Psoas muscle (tissue), 8 donors: Measurements from ENCODE around the gene GPR143. TPM values are rescaled to one million over a fixed set of nuclear protein-coding genes. Genes with fewer than 3 reads are reported as not detected.

Experiments used
- ATAC-seq, 4 donors: fragments of 200-7000 bp; cut with Tn5 transposase; one replicate each; pipeline ENCODE4 v1.9.1; 2020; ENCODE audit warnings: moderate library complexity in 3 of 4, mild to moderate bottlenecking in 2 of 4
- DNase-seq, 2 donors: peaks; one replicate each; pipeline ENCODE4 v3.0.0-alpha.2; 2020
- H3K27ac ChIP-seq: fragments of 200-600 bp; one replicate; pipeline ENCODE4 v1.8.0; 2022
- H3K27me3 ChIP-seq, 3 donors: fragments of 200-600 bp in 1 of 3; one replicate each; pipeline versions ENCODE4 v1.6.1 to v1.8.0; 2013 to 2022; ENCODE audit warnings: low read length in 2 of 3, mild to moderate bottlenecking in 2 of 3, moderate library complexity in 1 of 3; ENCODE audit not compliant: insufficient read depth in 3 of 3
- H3K36me3 ChIP-seq, 2 donors: fragments of 200-600 bp in 1 of 2; one replicate each; pipeline versions ENCODE4 v1.6.1 to v1.8.0; 2013 to 2022; ENCODE audit warnings: low read depth in 1 of 2, mild to moderate bottlenecking in 1 of 2, moderate library complexity in 1 of 2; ENCODE audit not compliant: insufficient read depth in 1 of 2
- H3K4me1 ChIP-seq: fragments of 200-600 bp; one replicate; pipeline ENCODE4 v1.8.0; 2022
- H3K4me3 ChIP-seq: fragments of 200-600 bp; one replicate; pipeline ENCODE4 v1.8.0; 2022; ENCODE audit warnings: mild to moderate bottlenecking
- H3K9me3 ChIP-seq: fragments of 200-600 bp; one replicate; pipeline ENCODE4 v1.8.0; 2022
- WGBS, 3 donors: extraction: QIAGEN DNeasy Blood & Tissue Kit; methylation state at CpG; one replicate each; pipeline versions ENCODE4 v1.1.6 to v1.1.7; 2013; 5-methylcytosine and 5-hydroxymethylcytosine counted together
- intact Hi-C, 2 donors: fragments of 100-400 bp; cut with DNase I; formaldehyde crosslinking; loops; one replicate each; pipeline versions ENCODE4 v1.11.0 to v1.14.2; 2022
- polyA plus RNA-seq, 3 donors: library from polyadenylated mRNA; stranded (reverse); fragments of 200-250 nt; gene quantifications; one replicate each; pipeline ENCODE4 v1.2.3, GENCODE V29; 2013
- total RNA-seq, 4 donors: library from RNA; stranded (reverse); fragmentation: NEBNext Ultra II Directional in 2 of 4; extraction: Animal tissue kit (Norgen Biotek cat#: 25700) in 2 of 4; gene quantifications; one replicate each; pipeline versions ENCODE4 v1.2.1 to v1.2.4, GENCODE V29; 2021 to 2023
- TF ChIP-seq, protein P1 (sequence below): fragments of 200-600 bp; IDR thresholded peaks from one replicate; pipeline ENCODE4 v1.8.0; 2022; ENCODE audit warnings: antibody characterized with exemption
- donor health status: healthy with polysubstance abuse.
- donor health status: DM: no; HTN: no; CAD: no; lungs with moderate emphysema.
- donor health status: Bipolar disorder and iron deficiency.
- donor health status: healthy.
- donor health status: DM: yes; HTN: yes; CAD: no.
- donor health status: DM: no; HTN: no; CAD: no.
- donor health status: DM: no; HTN: no; CAD: no.
- donor health status: DM: yes; HTN: yes; CAD: no.

GPR143 gene
- total and polyA plus RNA-seq, 7 donors: 0.03 TPM; not detected in 6

GRCh38 chrX:9698576-9698975 lies 67.1 kb downstream of the GPR143 start:
- Histone ChIP-seq H3K27ac (no peak overlapping the region), H3K4me3 (no peak overlapping the region), H3K9me3 (no peaks in the 10 kb centered on the region), H3K4me1 (peaks cover 5% of the 10 kb centered on the region), H3K36me3 (peaks cover 0 to 9% of the 10 kb centered on the region in 2 donors), H3K27me3 (no peaks in the 10 kb centered on the region)
- DNase-seq (no peak), ATAC-seq (no peak)
- intact Hi-C loops: no loop called here
- 80 to 84% (median 83%) methylated on average over 10 to 12 of the region's 12 CpGs for WGBS, 3 donors
- TF ChIP-seq, protein P1, sequence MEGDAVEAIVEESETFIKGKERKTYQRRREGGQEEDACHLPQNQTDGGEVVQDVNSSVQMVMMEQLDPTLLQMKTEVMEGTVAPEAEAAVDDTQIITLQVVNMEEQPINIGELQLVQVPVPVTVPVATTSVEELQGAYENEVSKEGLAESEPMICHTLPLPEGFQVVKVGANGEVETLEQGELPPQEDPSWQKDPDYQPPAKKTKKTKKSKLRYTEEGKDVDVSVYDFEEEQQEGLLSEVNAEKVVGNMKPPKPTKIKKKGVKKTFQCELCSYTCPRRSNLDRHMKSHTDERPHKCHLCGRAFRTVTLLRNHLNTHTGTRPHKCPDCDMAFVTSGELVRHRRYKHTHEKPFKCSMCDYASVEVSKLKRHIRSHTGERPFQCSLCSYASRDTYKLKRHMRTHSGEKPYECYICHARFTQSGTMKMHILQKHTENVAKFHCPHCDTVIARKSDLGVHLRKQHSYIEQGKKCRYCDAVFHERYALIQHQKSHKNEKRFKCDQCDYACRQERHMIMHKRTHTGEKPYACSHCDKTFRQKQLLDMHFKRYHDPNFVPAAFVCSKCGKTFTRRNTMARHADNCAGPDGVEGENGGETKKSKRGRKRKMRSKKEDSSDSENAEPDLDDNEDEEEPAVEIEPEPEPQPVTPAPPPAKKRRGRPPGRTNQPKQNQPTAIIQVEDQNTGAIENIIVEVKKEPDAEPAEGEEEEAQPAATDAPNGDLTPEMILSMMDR: no peak

DNA sequence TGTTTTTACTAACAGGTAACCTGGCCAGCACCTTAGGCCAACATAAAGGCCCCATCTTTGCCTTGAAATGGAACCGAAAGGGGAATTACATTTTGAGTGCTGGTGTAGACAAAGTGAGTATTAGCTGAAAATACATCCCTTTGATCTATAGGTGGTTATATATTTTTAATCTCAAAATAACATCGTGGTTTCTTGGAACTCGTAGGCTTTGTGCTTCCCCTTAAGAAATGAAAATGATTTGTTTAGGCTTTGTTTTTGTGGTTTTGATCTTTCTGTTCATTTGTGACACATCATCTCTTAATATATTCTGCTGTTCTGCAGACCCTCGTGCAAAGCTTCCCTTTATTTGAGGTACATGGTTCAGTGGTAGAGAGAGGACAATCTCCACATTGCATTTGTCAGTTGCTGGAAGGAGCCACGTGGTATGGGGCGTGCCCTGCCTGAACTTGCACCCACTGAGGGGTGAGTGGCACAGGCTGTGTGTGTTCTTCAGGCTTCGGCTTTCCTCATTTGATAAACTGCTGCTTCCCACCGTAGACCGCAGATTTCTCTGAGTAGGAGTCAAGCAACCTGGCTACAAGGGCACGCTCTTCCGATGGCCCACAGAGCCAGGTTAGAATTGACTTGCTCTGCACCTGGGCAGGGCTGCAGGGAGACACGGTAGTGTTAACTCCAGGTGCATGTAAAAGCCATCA lies 72.2 kb downstream of the GPR143 start:
- Histone ChIP-seq H3K27me3 (no peaks in the 10 kb centered on the region), H3K4me3 (no peak overlapping the region), H3K36me3 (peaks cover 0 to 40% of the 10 kb centered on the region in 2 donors), H3K27ac (no peak overlapping the region), H3K4me1 (peaks cover 5% of the 10 kb centered on the region), H3K9me3 (no peaks in the 10 kb centered on the region)
- TF ChIP-seq, protein P1: no peak
- DNase-seq (no peak), ATAC-seq (no peak)
- intact Hi-C loops: no loop called here
- WGBS, 3 donors: 86 to 94% (median 94%) methylated on average over 12 of the region's 12 CpGs

DNA sequence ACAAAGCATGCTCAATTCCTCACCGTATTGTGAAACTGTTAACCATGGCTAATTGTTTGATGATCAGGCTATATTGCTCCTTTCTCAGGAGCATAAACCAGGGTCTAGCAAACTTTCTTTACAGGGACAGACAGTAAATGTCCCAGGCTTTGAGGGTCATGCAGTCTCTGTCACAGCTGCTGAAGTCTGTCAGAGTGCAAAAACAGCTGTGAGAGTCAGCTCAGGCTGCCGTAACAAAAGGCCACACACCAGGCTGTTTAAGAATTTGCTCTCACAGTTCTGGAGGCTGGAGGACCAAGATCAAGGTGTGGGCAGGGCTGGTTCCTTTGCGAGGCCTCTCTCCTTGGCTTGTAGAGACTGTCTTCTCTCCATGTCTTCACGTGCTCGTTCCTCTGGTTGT lies 75.6 kb downstream of the GPR143 start:
- DNase-seq (no peak), ATAC-seq (no peak)
- Histone ChIP-seq H3K4me1 (peaks cover 2% of the 10 kb centered on the region), H3K4me3 (no peak overlapping the region), H3K36me3 (peaks cover 0 to 48% of the 10 kb centered on the region in 2 donors), H3K9me3 (no peaks in the 10 kb centered on the region), H3K27me3 (no peaks in the 10 kb centered on the region), H3K27ac (no peak overlapping the region)
- WGBS, 3 donors: 59 to 77% (median 76%) methylated on average over 4 to 5 of the region's 5 CpGs
- TF ChIP-seq, protein P1: no peak
- intact Hi-C loops: no loop called here

GRCh38 chrX:9688833-9689232 lies 76.8 kb downstream of the GPR143 start:
- H3K4me1 ChIP-seq: no peaks in the 10 kb centered on the region
- H3K9me3 ChIP-seq: no peaks in the 10 kb centered on the region
- peaks cover 0 to 46% of the 10 kb centered on the region in 2 donors for H3K36me3 ChIP-seq
- no peak overlapping the region for H3K4me3 ChIP-seq
- no peak overlapping the region for H3K27ac ChIP-seq
- WGBS, 3 donors: 96 to 99% (median 97%) methylated on average over 22 to 24 of the region's 24 CpGs
- ATAC-seq: no peak
- DNase-seq: no peak
- TF ChIP-seq, protein P1: no peak
- intact Hi-C loops: no loop called here
- H3K27me3 ChIP-seq: no peaks in the 10 kb centered on the region

DNA sequence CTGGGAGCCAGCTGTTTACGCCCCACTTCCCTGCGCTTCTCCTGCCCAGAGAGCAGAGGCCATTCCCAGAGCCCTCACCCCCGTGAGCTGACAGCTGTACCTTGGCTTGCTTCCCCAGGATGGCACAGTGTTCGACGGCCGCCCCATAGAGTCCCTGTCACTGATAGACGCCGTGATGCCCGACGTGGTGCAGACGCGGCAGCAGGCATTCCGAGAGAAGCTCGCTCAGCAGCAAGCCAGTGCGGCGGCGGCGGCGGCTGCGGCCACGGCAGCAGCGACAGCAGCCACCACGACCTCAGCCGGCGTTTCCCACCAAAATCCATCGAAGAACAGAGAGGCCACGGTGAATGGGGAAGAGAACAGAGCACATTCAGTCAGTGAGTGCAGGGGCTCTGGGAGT lies 77.7 kb downstream of the GPR143 start:
- DNase-seq (no peak), ATAC-seq (no peak)
- no peaks in the 10 kb centered on the region for H3K27me3 ChIP-seq
- H3K36me3 ChIP-seq: peaks cover 0 to 41% of the 10 kb centered on the region in 2 donors
- H3K4me1 ChIP-seq: no peaks in the 10 kb centered on the region
- intact Hi-C loops: no loop called here
- no peak overlapping the region for H3K27ac ChIP-seq
- 90 to 91% (median 91%) methylated on average over 19 to 27 of the region's 27 CpGs for WGBS, 3 donors
- no peak overlapping the region for H3K4me3 ChIP-seq
- TF ChIP-seq, protein P1: no peak
- no peaks in the 10 kb centered on the region for H3K9me3 ChIP-seq
